GM19324 (cell line): ENCODE measurements around the gene SPIRE1.
"Not testable (repeated sequence)": the region's sequence is repeated elsewhere in the genome, so short reads cannot be mapped to it uniquely, and the experiment has no call there.

Experiments used
- ATAC-seq: cut with Tn5 transposase; IDR thresholded peaks from one replicate; pipeline ENCODE4 v1.9.1; 2021; ENCODE audit warnings: mild to moderate bottlenecking, moderate library complexity; ENCODE audit not compliant: unreplicated experiment, low FRiP score

The SPIRE1 gene

DNA sequence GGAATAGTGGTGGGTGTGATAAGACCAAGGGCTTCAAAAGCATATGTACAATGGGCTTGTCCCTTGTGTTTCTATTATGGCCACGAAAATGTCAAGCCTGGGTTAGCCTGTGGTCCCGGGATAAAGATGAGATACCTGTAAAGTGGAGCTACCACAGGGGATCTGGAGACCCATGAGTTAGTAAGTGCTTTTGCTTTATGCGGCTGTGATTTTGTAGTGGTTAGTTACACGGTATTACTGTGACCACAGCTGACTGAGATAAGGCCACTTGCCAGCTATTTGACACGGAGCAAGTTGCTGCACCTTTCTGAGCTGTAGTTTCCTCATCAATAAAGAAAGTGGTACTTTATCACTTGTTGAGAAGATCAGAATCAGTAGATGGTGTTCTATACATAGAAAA lies 150.9 kb downstream of the SPIRE1 start:
- ATAC-seq, result no peak

DNA sequence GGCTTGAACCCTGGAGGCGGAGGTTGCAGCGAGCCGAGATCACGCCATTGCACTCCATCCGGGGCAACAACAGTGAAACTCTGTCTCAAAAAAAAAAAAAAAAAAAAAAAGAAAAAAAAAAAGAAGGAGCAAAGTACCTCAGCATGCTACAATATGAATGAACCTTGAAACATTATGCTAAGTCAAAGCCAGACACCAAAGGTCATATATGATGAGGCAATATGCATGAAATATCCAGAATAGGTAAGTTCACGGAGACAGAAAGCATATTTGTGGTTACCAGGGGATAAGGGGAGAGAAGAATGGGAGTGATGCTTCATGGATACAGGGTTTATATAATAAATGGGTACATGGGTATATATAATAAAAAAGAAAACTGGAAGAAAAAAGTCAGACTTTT lies 156.9 kb downstream of the SPIRE1 start:
- ATAC-seq, result no peak

DNA sequence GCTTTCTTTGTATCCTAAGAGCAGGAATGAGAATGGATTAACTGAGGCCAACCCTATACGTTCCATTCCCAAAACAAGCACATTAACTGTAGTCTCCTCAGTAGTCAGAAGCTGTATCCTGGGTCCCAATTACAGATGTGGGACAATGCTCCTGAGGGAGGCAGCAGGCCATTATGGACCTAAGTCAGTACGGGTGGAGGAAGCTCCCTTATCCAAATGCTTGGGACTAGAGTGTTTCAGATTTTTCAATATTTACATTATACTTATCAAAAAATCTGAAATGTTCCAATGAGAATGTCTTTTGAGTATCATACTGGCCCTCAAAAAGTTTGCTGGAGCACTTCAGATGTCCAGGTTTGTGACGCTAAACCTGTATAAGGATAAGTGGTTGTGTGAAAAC lies 160.1 kb downstream of the SPIRE1 start:
- ATAC-seq, result no peak

DNA sequence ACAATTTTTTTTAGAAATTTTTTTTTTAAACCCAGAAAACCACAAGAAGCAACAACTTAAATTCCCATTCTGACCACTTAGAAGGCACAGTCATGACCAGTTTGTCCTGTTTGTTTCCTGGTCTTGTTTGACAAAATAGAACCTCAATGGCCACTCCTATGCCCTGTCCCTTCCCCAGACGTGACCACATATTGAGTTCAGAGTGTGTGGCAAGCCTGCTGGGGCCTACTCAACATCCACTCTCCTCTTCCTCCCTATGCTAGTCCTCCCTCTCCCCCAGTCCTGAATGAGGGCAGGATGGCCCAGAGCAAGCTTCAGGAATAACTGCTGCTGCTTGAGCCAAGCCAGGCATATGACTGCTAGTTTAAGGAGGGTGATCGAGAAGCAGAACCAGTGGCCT lies 160.6 kb downstream of the SPIRE1 start:
- no peak for ATAC-seq

DNA sequence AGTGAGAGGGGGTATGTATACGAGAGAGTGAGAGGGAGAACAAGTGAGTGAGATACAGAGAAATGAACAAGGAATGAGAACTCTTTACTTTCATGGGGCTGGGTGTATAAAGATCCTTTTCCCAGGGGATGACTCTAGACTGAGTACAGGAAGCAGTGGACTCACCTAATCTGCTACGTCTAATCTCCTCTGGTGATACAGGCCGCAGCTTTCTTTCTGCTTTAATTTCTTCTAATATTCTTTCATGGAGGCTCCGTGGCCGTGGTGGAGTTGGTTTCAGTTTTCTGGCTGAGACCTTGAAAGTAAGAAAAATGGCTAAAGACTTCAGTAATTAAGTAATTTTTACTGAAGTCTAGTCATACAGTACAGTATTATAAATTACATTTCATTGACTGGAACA lies 165.0 kb downstream of the SPIRE1 start:
- ATAC-seq, result no peak

DNA sequence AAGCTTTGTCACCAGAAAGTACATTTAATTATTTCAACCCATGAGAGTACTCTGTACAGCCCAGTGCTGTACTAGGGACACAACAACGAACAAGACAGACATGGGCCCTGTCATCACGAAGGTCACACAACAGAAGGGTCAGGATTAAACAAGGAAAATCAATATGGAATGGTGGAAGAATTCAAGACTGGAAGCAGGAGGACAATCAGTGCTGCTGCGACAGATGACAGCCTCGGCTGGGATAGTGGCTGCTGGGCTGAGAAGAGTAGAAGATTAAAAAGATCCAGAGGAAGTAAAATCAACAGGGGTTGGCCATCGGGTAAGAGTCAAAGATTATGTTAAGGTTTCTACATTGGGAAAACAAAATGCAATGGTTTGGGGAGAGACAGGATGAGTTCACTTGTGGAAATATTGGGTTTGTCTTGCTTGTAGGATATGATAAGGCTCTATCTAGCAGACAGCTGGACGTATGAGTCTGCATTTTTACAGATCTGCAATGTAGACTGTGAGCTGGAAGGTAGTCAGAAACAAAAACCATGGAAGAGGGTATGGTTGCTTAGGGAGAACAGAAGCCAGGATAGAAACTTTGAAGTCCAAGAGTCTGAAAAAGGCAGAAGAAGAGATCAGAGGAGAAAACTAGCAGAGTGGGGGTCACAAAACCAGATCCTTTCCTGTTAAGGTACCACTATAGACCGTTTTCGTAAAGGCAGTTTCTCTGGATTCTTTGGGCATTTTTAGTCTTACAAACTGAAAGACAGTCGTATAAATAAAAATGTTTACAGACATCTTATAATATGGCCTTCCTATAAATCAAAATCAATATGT lies 166.1 kb downstream of the SPIRE1 start:
- no peak for ATAC-seq

DNA sequence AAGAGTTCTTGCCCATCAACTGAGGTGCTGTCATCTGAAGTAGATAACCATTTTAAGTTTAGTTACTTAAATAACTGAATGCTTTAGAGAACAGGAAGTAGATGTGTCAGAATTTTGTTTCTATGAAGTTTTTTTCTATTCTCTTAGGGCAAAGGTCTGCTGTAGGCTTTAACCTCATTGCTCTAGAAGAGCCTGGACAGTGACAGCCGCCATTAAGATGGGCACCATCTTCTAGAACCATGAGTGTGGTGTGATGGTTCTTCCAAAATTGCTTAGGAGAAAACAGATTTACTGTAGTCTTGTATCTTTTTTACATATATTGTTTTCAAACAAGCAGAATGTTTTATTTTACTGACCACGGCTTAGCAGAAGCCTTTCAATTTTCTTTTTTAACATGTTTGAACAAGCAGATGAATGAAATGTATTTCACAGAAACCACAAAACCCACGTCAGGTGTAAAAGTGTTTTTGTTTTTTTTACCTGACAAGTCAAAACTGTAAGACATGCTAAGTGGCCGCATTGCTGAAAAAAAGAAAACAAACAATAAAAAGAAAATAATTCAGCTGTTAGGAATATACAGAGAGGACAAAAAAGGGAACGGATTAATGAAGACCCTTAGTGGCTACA lies 172.3 kb downstream of the SPIRE1 start:
- no peak for ATAC-seq

DNA sequence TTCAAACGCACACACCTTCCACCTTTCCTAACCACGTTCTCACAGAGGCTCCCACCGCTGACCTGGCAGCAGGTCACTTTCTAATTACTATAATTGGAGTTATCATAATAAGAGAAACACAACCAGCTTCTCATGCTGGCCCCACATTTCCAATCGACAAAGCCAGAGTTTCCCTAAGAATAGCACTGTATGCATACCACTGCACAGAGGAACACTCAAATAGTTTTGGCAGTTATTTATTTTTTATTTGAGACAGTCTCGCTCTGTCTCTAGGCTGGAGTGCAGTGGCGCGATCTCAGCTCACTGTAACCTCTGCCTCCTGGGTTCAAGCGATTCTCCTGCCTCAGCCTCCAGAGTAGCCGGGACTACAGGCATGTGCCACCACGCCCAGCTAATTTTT lies 176.0 kb downstream of the SPIRE1 start:
- not testable (repeated sequence) for ATAC-seq

DNA sequence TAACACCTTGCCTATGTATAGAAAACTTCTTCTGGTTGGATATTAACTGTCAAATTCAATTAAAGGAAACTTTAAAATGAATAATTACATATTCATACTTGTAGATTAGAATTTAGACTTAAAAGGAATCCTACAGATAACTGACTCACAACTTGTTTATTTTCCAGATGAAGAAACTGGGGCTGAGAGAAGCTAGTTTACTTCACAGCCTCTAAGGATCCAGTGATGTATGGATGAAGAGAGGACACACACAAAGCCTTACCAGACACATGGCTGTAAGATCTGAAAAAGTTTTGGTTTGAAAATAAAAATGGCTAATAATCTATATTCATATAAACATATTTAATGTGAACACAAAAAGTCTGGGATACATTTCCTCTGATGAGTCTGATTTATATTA lies 177.9 kb downstream of the SPIRE1 start:
- no peak for ATAC-seq

DNA sequence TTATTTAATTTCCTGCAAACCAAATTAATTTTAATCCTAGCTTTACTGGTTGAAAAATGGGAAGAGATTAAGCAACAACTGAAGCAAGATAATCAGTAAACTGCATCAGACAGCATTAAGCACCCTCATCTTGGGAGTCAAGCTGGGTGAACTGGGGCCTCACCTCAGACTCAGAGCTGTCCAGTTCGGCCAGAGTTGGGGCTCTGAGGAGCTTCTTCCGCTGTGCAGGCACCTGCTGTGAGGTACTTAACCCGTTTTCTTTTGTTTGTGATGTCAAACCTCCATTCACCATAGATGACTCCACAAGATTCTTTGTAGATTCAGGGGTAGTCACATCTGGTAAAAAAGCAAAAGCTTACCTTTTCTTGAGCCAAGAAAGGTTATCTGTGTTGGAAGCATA lies 178.4 kb downstream of the SPIRE1 start:
- ATAC-seq, result no peak

DNA sequence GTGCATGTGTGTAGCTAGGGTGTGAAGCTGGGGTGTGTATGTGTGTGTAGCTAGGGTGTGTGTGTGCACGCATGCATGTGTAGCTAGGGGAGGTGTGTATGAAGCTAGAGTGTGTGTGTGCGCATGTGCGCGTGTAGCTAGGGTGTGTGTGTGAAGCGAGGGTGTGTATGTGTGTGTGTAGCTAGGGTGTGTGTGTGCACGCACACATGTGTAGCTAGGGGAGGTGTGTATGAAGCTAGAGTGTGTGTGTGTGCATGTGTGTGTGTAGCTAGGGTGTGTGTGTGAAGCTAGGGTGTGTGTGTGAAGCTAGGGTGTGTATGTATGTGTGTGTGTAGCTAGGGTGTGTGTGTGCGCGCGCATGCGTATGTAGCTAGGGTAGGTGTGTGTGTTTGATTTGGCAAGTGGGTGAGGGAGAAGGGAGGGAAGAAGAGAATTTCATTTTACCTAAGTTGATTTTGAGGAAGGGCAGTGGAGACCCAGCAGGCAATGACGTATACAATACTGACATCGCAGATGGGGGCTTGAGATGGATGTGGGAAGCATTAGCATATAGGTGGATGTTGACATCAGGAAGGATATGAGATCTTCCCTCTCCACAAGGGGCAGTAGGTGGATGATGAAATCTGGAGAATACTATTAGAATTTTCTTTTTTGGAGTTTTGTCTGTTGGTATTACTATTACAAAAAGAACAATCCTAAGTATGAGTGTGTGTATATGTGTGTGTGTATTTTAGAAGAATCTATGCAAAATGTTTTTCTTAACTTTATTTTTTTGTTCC lies 179.4 kb downstream of the SPIRE1 start:
- ATAC-seq, result no peak

DNA sequence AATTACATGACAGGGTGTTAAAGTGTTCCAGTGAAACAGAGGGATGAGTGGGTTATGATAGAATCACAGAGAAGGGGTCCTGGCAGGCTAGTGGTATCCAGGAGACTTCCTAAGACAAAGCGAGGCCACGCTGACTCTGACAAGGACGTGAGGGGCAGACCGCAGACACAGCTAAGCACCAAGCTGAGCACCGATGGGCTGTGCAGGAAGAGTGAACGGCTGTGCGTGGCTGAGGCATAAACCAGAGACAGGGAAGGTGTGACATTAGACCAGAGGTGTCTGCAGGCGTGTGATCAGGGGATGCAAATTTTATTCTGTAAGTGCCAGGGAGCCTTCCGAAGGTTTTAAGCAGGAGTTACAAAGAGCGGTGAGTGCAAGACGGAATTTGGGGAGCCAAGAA lies 180.3 kb downstream of the SPIRE1 start:
- ATAC-seq, result no peak

DNA sequence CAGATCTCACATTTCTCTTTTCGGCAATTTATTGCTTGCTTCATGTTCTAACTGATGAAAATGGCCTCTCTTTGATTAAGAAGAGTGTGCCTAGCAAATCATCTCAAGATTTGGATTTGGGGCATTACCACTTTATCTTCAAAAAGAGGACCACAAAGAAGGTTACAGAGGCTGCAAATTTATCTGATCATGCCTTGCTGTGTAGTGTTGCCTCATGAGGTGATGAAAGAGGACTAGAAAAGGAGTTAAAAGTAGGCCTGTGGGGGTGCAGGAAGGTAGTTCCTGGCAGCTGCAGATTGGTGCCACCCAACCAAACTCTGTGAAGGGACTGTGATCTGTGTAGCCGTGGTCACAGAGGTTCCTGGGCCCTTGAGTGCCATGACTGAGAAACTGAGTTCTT lies 181.0 kb downstream of the SPIRE1 start:
- ATAC-seq, result no peak

DNA sequence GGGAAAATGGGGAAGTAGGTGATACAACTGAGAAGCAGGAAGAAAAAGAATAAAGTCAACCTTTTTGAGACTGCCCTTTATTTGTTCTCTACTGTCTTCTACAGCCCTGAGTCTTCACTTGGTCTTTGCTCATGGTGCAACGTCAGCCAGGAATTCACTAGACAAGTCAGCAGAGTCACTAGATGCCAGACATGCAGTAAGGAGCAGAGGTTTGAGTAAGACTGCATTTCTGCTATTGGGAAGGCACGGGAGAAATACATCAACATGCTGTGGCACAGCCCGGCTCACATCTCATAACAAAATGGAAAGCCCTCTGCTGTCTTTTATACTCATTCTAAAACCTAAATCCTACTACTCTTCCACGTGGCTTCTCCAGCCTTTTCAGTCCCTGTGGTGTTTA lies 183.0 kb downstream of the SPIRE1 start:
- ATAC-seq, result no peak

DNA sequence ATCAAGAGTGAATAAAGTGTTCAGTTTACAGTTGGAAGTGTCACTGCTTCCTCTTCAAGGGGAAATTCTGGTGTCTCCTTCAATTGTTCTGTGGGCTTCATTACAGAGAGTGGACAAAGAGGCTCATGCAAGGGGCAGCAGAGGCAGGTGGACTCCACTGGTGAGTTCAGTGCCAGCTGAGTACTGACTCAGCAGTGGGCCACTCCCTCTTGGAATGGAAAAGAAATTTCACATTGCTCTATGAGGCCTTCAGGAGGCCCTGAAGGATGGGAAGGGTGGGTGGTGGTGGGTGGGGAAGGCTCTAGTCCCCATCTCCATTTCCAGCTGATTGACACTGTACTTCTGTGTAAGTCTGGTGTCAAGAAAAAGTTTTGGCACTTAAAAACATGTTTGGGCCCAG lies 183.8 kb downstream of the SPIRE1 start:
- ATAC-seq, result no peak

DNA sequence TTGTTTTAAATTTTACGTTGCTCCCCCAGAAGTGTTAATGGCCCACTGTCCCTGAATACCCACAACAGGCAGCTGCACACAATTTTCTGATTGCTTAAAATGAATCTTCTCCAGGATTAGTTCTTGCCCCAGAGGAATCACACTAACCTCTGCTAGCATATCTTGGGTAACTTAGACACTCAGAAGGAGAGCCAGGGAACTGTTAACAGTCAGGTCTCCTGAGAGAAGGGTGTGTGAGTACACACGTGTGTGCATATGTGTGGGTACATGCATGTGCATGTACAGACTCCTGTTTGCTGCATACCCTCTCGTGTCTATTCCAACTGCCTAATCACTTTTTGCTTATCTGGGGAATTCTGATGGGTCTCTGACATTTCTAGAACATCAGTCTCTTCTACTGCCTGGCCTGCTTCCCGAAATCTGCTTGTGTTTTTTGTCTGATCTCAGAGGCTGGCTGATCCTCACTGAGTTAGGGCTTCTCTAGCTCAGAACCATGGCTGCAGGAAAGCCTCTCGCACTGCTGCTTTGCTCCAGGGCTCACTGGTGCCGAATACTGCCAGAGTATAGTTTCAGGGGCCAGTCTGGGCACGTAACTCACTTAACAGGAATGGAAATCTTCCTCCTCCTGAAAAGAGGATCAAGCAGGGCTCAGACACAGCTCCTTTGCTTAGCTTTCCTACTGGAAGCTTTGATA lies 187.4 kb downstream of the SPIRE1 start:
- ATAC-seq, result no peak

DNA sequence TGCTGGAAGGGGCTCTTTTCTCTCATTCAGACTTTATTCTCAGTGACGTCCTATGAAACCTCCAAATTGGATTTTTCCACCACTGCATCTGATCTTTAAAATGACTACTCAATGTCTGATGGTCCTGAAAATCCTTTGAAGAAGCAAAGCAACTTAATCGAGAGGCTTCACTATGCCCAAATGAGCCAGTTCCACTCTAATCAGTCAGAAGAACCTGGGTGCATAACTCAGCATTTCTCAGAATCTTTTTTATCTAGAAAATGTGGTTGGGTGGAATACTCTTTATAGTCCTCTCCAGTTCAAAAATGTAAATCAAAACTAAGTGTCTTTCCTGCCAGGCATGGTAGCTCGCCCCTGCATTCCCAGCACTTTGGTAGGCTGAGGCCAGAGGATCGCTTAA lies 189.5 kb downstream of the SPIRE1 start:
- no peak for ATAC-seq

DNA sequence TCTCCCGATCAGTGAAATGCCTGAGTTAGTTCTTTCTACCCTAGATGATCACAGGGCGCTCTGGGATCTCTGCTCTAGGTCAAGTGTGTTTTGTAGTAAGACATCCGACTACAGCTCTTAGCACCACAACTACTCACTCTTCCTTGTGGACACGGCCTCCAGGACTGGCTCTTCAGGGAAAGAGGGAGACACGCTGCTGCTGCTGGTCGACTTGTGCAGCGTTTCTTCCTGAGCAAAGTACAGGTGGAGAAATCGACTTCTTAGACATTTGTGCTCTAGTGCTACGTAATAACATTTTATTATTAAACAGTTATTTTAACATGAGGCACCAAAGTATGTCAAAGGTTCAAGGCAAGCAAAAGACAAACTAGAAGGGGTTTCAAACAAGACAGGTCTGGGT lies 193.2 kb downstream of the SPIRE1 start:
- no peak for ATAC-seq

DNA sequence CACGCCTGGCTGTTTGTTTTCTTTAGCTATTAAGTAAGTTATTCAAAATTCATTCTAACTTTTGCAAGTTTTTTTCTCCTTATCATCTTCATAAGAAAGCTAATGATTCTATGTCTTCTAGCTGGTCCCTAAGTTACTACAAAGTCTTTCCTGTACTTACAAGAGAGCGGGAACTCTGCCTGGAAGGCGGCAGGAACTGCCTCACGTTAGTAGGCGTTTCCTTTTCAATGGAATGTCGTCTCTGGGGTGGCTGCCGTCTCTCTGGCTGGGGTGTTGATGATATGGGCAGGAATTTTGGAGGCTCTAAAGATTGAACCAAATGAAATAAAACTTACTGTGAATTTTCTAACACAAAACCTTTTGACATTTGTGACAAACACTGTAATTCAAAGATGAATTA lies 194.7 kb downstream of the SPIRE1 start:
- ATAC-seq, result no peak

DNA sequence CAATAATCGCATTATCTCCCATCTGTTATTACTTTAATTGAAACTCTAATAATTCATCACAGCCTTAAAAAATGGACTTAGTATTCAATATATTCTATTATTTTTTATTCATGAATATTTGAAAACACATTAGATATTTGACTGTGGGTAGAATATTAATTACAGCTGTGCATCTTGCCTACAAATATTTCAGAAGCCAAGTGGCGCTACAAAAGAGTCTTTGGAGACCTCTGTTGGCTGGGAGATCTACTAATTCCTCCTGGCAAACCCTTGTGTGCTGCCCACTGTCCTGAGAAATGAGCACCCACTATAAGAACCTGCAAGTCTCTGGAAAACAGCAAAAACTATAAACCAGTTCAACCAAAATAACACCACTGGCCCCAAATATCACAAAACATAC lies 195.7 kb downstream of the SPIRE1 start:
- ATAC-seq, result no peak

DNA sequence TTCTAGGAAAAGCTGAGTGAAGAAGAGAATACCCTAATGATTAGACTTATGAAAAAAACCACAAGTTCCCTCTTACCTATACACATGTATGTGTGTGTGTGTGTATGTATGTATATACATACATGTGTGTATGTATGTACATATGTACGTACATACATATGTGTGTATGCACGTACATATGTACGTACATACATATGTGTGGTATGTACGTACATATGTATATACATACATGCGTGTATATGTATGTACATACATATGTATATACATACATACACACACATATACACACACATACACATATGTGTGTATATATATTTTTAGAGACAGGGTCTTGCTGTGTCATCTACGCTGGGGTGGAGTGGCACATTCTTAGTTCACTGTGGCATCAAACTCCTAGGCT lies 196.6 kb downstream of the SPIRE1 start:
- ATAC-seq, result no peak
